Measurements from ENCODE around the gene ARL2BP. TPM values are rescaled to one million over a fixed set of nuclear protein-coding genes. Genes with fewer than 3 reads are reported as not detected.
A peak's percentile ranks its signal among the peaks of the same experiment; 100 is the strongest.
"Not testable (repeated sequence)": the region's sequence is repeated elsewhere in the genome, so short reads cannot be mapped to it uniquely, and the experiment has no call there.

The ARL2BP gene
- total RNA-seq, 1 donor from 2014 or later, result 58.2 TPM

- no peak for ATAC-seq (ENCODE audit: poor library complexity)
- DNase-seq, result no peak
- intact Hi-C loops (cut with DNase I), result no loop called here
Measured at GRCh38 chr16:57258910-57259475, 13.9 kb downstream of the ARL2BP start.

DNA sequence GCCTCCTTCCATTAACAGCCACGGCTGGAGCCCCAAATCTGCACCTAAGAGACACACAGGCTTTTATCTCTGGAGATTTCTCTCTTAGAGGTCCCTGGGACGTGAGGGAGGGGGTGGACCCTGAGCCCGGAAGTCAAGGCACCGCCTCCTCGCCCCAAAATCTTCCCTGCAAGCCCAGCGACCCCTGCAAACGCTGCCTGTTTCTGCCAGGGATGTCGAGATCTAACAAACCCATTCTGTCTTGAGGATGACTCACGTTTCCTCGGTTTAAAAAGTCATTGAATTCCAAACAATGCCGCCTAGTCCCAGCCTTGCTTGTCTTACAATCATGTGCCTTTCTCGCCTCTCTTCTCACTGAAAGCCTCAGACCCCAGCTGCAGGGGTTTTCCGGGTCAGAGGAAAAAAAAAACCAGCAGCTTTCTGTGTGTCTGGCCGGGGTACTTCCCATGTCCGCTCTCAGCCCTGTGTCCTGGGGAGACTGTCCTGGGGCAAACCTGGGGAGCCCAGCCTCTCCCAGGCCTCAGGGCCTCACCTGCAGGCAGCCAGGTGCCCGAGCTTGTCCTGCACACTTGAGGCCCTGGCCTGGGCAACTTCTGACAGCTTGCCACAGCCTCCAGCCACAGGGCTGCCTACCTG is 15.4 kb downstream of the ARL2BP start:
- intact Hi-C loops (cut with DNase I), result no loop called here

GRCh38 chr16:57261806-57262205 is 16.7 kb downstream of the ARL2BP start:
- DNase-seq, result no peak
- intact Hi-C loops (cut with DNase I), result no loop called here
- no peak for ATAC-seq (ENCODE audit: poor library complexity)

More for the DNA sequence above, 15.4 kb downstream of the ARL2BP start:
- DNase-seq, result no peak
- no peak for ATAC-seq (ENCODE audit: poor library complexity)

DNA sequence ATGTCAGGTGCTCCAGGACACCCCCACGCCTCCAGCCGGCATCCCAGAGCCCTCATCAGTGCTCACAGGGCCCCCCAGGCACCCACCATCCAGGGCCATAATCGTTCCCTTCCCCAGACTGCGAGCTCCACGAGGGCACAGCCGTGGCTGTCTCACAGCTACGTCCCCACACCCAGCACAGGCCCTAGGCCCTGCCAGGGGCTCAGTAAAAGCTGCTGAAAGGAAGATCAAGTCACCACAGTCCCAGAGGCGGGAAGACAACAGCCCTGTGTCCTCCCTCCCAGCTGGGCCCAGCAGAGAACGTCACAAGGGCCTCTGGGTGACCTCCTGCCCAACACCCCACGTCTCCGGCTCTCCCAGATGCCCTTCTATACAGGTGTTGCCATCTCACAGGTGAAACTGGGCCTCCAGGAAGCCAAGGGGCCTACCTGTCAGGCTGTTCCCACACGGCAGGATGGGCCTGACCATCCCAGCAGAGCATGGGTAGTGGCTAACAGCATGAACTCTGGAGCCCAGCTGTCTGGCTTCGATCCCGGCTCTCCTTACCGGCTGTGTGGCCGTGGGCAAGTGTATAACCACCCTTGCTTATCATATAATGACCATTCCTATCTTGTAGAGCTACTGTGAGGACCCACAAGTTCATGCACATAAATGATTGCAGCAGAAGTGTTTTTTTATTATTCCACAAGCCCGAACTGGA is 17.9 kb downstream of the ARL2BP start:
- intact Hi-C loops (cut with DNase I), result no loop called here
- ATAC-seq (ENCODE audit: poor library complexity) (no peak), DNase-seq (no peak)

DNA sequence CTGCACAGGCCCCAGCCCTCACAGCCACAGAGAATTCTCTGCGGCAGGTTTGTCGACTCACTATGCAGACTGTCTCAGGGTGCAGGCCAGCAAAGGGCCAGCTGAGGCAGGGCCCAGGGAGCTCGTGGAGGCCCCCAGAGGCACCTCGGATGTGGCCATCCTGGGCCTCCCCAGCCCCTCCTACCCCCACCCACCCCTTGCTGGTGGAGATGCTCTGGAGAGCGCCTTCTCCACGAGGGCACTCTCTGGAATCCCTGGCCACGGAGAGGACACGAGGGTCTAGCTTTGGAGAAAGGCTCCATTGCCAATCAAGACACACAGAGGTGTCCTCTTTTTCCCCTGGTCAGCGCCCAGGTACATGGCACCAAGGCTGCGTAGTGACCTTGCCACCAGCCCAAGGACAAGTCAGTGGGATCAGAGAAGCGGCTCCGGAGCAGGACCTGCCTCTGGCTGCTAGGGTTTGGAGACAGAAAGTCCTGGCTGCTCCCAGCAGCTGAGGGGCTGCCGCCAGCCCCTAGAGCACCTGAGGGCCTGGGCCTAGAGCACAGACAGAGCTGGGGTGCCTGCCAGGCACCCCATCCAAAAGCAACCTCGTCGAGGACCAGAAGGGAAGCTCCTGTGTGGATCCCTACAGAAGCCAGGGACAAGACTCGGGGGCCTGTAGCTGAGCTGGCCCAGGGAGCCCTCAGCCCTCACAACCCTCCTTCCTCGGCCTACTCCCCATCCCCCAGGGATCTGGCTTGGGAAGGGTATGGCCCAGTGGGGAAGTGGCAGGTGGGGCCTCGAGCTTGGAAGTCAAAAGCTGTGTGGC is 18.7 kb downstream of the ARL2BP start:
- no peak for ATAC-seq (ENCODE audit: poor library complexity)
- intact Hi-C loops (cut with DNase I), result no loop called here
- no peak for DNase-seq

DNA sequence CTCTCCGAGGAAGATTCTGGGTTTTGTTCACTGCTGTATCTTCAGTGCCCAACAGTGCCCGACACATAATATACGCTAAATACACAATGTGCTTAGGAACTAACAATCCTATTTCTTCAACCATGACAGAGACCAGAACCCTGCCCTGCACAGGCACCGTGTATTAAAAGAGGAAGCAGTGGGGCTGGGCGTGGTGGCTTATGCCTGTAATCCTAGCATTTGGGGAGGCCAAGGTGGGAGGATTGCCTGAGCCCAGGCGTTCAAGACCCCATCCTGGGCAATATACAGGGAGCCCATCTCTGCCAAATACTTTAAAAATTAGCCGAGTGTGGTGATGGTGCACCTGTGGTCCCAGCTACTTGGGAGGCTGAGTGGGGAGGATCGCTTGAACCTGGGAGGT is 19.3 kb downstream of the ARL2BP start:
- ATAC-seq (ENCODE audit: poor library complexity), result no peak
- intact Hi-C loops (cut with DNase I), result no loop called here
- DNase-seq, result no peak

GRCh38 chr16:57264950-57265371 is 19.9 kb downstream of the ARL2BP start:
- ATAC-seq (ENCODE audit: poor library complexity), result no peak
- no peak for DNase-seq
- intact Hi-C loops (cut with DNase I), result no loop called here

DNA sequence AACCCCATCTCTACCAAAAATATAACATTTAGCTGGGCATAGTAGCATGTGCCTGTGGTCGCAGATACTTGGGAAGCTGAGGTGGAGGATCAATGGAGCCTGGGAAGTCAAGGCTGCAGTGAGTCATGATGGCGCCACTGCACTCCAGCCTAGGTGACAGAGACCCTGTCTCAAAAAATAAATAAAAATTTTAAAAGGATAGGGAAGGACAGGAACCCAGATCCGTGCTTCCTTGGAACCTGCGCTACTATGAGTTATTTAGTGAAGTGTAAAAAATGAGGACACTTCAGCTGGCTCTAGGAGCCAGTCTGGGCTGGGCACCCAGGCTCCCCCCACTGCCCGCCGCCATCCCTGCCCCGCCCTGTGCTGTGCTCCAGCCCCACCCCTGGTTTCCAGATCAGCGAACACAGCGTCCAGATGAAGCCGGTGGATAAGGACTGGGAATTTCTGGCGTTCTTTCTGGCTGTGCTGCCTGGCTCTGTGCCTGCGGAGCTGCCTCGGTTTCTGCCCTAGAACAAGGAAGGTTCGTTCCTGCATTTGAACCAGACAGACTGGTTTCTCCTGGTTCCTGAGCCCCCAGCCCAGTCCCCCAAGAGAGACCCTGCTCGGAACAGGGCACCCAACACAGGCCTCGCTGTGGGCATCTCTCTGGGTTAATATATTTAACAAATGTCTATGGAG is 20.9 kb downstream of the ARL2BP start:
- DNase-seq (peak; percentile 86), ATAC-seq (ENCODE audit: poor library complexity) (peak; percentile 85)
- intact Hi-C loops (cut with DNase I), result no loop called here

DNA sequence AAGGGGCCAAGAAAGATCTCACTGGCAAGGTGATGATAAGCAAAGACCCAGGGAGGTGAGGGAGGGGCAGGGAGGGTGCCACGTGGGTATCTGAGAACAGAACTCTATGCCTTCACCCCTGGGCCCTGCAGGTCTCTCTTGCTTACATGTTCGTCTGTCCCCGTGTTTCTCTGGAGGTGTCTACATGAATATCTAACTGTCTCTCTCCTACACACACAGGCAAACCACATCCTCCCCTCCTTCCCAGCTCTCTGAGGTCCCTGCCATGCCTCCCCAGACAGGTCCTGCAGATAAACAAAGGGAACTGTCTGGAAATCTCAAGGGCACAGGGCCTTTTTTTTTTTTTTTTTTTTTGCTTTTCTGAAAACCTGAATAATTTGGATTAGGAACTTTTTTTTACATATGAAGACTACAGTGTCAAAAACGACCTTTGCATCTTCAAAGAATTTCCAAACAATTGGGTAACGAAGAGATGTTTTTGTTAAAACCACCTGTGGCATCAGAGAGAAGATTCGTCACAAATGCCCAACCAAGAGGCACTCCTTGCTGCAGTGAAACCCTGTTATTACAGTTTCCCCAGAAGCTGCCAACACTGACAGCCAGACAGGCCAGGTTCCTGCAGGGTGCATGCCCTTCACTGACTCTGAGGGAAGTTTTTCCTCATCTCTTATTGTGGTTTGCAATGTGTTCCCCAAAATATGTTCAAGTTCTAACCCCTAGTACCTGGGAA is 21.6 kb downstream of the ARL2BP start:
- intact Hi-C loops (cut with DNase I), result no loop called here
- no peak for DNase-seq

DNA sequence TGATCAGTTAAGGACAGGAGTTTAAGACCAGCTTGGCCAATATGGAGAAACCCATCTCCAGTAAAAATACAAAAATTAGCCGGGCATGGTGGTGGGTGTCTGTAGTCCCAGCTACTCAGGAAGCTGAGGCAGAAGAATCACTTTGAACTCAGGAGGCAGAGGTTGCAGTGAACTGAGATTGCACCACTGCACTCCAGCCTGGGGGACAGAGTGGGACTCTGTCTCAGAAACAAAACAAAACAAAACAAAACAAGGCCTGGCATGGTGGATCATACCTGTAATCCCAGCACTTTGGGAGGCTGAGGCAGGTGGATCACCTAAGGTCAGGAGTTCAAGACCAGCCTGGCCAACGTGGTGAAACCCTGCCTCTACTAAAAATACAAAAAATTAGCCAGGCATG is 22.3 kb downstream of the ARL2BP start:
- intact Hi-C loops (cut with DNase I); DNase-seq; ATAC-seq (ENCODE audit: poor library complexity): not testable (repeated sequence)

More for the DNA sequence above, 21.6 kb downstream of the ARL2BP start:
- peak; percentile 55 for ATAC-seq (ENCODE audit: poor library complexity)

DNA sequence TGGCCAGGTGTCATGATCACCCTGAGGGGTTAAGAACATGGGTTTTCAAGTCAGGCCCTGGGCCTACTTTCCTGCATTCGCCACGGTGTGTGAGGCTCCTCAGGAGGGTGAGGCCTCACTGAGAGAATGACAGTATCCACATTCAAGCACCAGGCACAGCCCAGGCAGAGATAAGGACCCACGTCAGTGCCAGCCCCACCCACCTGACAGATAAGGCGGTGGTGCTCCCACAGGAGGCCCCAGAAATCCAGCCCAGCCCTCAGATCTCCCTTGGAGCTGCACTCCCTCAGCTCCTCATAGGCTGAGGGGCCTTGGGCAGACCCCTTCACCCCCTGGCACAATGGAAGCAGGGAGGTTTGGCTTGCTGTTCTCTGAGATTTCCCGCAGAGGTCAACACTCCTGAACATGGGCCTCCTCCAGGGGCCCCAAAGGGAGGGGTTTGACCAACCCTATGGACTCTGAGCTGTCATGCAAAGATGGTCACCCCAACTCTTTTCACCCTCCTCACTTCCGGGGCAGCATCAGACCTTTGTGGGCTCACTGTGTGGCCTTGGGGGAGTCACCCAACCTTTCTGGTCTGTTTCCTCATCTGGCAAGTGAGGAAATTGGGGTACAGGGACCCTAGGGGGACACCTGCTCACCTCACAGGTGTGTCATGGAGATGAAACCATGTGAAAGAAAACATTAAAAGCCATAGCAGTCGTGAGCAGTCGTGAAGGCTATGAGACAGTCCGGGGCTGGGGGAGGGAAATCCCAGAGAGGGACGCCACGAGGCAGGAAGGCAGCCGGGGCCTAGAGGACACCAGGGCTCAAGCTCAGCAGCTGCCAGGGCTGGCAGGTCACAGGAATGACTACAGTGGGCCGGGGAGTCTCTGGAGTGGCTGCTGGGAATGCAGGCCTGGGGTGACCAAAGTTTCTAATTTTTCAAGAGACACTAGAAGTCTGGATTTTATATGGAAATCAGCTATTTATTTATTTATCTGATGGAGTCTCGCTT is 24.0 kb downstream of the ARL2BP start:
- peak; percentile 78 for DNase-seq
- peak; percentile 75 for ATAC-seq (ENCODE audit: poor library complexity)
- intact Hi-C loops (cut with DNase I), result no loop called here

- ATAC-seq (ENCODE audit: poor library complexity) (no peak), DNase-seq (no peak)
- intact Hi-C loops (cut with DNase I), result no loop called here
Measured at GRCh38 chr16:57270221-57271062, 25.4 kb downstream of the ARL2BP start.

DNA sequence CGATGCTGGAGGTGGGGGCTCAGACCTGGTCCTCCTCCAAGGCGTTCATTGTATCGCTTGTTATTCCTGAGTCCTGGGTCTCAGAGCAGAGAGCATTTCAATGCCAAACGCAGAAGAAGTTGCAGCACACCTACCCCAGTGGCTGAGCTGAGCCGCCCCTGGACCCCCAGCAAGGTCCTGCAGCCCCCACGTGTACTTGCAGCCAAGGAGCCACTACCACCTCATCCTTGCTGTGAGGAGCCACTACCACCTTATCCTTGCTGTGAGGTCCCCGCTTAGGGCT is 25.9 kb downstream of the ARL2BP start:
- DNase-seq (no peak), ATAC-seq (ENCODE audit: poor library complexity) (no peak)
- intact Hi-C loops (cut with DNase I), result no loop called here

GRCh38 chr16:57271867-57272495 is 26.9 kb downstream of the ARL2BP start:
- ATAC-seq (ENCODE audit: poor library complexity) (no peak), DNase-seq (peak; percentile 3)

DNA sequence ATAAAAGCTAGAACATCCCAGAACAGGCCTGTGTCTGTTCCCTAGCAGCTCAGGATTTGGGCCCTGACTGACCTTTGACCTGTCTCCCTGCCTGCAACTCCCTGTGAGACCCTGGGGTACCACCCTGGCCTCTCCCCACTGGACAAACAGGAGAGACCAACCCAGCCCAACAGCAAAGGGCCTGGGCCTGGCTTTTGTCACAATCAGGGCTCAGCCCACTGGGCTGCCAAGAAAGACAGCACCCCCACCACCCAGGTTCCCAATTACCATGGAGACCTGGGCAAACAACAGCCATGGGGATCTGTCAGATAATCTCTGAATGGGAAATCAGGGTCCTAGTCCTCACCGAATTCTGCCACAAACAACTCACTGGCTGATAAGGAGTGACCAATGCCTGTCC is 28.3 kb downstream of the ARL2BP start:
- ATAC-seq (ENCODE audit: poor library complexity) (no peak), DNase-seq (peak; percentile 20)
- intact Hi-C loops (cut with DNase I), result no loop called here

More at GRCh38 chr16:57271867-57272495, 26.9 kb downstream of the ARL2BP start:
- intact Hi-C loops (cut with DNase I), result no loop called here

DNA sequence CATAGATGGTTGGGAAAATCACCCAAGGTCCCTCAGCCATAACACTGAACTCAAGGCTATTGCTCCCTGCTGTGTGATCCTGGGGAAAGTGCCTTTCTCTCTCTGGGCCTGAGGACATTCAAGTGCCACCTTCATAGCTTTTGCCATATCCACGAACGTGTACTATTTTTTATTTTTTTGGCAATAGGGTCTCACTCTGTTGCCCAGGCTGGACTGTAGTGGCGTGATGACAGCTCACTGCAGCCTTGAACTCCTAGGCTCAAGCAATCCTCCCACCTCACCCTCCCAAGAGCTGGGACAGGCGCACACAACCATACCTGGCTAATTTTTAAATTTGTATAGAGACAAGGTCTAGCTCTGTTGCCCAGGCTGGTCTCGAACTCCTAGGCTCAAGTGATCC is 28.8 kb downstream of the ARL2BP start:
- intact Hi-C loops (cut with DNase I), result no loop called here
- no peak for ATAC-seq (ENCODE audit: poor library complexity)
- DNase-seq, result no peak

All from Right ventricle myocardium superior (tissue), 1 donor.